Measurements from ENCODE around the gene SPATA7. TPM values are rescaled to one million over a fixed set of nuclear protein-coding genes. Genes with fewer than 3 reads are reported as not detected.
A peak's percentile ranks its signal among the peaks of the same experiment; 100 is the strongest.

Gene SPATA7
- polyA plus RNA-seq, 1 of the 3 experiments (the other 2 are of a cell fraction), result 3.5 TPM

GRCh38 chr14:88386256-88386794, 868 bp downstream of the SPATA7 start:
- Histone ChIP-seq H3K36me3 (replicated peaks in 1 of 2; ENCODE audit: control insufficient read depth in 1 of 2, insufficient read depth in 2 of 2, low read length in 1 of 2) (peaks cover under 1 to 2% of the 10 kb centered on the region in 2 experiments), H3K27me3 (ENCODE audit: insufficient read depth) (no peaks in the 10 kb centered on the region), H3K79me2 (ENCODE audit: insufficient read depth) (peaks cover 7% of the 10 kb centered on the region; the same call in 1 of the 2 replicates), H4K20me1 (ENCODE audit: insufficient read depth) (no peaks in the 10 kb centered on the region), H3K4me3 (ENCODE audit: low read depth in 2 of 2, low read length in 1 of 2) (peak overlapping the region; percentile 85 to 97), H3K9me2 (no peaks in the 10 kb centered on the region), H3K27ac (ENCODE audit: low read depth in 2 of 2, low read length in 1 of 2) (peak overlapping the region; percentile 57 to 75; a peak in 3 of 4 replicates), H3F3A (replicated peaks; ENCODE audit: insufficient read depth) (no peaks in the 10 kb centered on the region), H3K9ac (peak overlapping the region; percentile 75), H3K4me2 (peak overlapping the region; percentile 84), H2AFZ (ENCODE audit: low read depth) (peak overlapping the region; percentile 88), H3K9me3 (no peaks in the 10 kb centered on the region), H3K4me1 (ENCODE audit: control insufficient read depth in 1 of 2, insufficient read depth in 2 of 2, low read depth in 1 of 2, low read length in 1 of 2) (peaks cover 0 to 8% of the 10 kb centered on the region in 2 experiments; a peak in 2 of 4 replicates)
- WGBS (ENCODE audit: low lambda C conversion rate), result 47% methylated on average over 9 of the region's 9 CpGs
- no peak for DNase-seq
- ChIA-PET POLR2A (no interaction called here), CTCF (interaction anchor here (1.2 to 9.2 kb wide), 2 partner anchors 197 to 218 kb away, joined by 3 to 135 read pairs; no protein-coding TSS in a partner anchor)
- TF ChIP-seq GATA2 (CRISPR knock-in tag; IDR thresholded peaks at IDR 0.05) (no peak), EP300 (IDR thresholded peaks at IDR 0.05; ENCODE audit: borderline replicate concordance in 1 of 2, low read depth in 1 of 2, low read length in 1 of 2) (no peak)

- WGBS (ENCODE audit: low lambda C conversion rate), result 78% methylated on average over 6 of the region's 6 CpGs
- Histone ChIP-seq H3K9me3 (no peaks in the 10 kb centered on the region), H3K9ac (no peak overlapping the region), H3K4me2 (no peak overlapping the region), H3K9me2 (no peaks in the 10 kb centered on the region), H3K27ac (ENCODE audit: low read depth in 2 of 2, low read length in 1 of 2) (no peak overlapping the region), H3K36me3 (replicated peaks in 1 of 2; ENCODE audit: control insufficient read depth in 1 of 2, insufficient read depth in 2 of 2, low read length in 1 of 2) (peaks cover 12 to 16% of the 10 kb centered on the region in 2 experiments), H3K27me3 (ENCODE audit: insufficient read depth) (no peaks in the 10 kb centered on the region), H3K79me2 (ENCODE audit: insufficient read depth) (peaks cover 7% of the 10 kb centered on the region; the same call in 1 of the 2 replicates), H4K20me1 (ENCODE audit: insufficient read depth) (no peaks in the 10 kb centered on the region), H2AFZ (ENCODE audit: low read depth) (no peak overlapping the region), H3K4me3 (ENCODE audit: low read depth in 2 of 2, low read length in 1 of 2) (no peak overlapping the region), H3K4me1 (ENCODE audit: control insufficient read depth in 1 of 2, insufficient read depth in 2 of 2, low read depth in 1 of 2, low read length in 1 of 2) (peaks cover 0 to 8% of the 10 kb centered on the region in 2 experiments; a peak in 2 of 4 replicates), H3F3A (replicated peaks; ENCODE audit: insufficient read depth) (no peaks in the 10 kb centered on the region)
- no peak for DNase-seq
- POLR2A ChIA-PET, result no interaction called here
- TF ChIP-seq POLR2AphosphoS5 (IDR thresholded peaks at IDR 0.05; ENCODE audit: low read depth, low read length) (no peak), CTCF (IDR thresholded peaks at IDR 0.05) (no peak), FOXM1 (IDR thresholded peaks at IDR 0.05; ENCODE audit: low read depth) (no peak), NRF1 (IDR thresholded peaks at IDR 0.05; ENCODE audit: low read depth, low read length) (no peak), CHD2 (IDR thresholded peaks at IDR 0.05; ENCODE audit: low read length, partially characterized antibody) (no peak), ELF1 (IDR thresholded peaks at IDR 0.05) (no peak), MXI1 (IDR thresholded peaks at IDR 0.05; ENCODE audit: low read depth, low read length) (no peak), MEF2A (IDR thresholded peaks at IDR 0.05; ENCODE audit: borderline replicate concordance, low read depth) (no peak)
- CTCF ChIA-PET, result interaction anchor here (1.5 to 2.3 kb wide), 2 partner anchors 8 to 200 kb away, joined by 3 to 8 read pairs; no protein-coding TSS in a partner anchor
These were observed 3.4 kb downstream of the SPATA7 start for GRCh38 chr14:88388741-88389282.

Data from SK-N-SH (cell line).